B cell (primary cell): ENCODE results near the gene RPL22. TPM values are rescaled to one million over a fixed set of nuclear protein-coding genes. Genes with fewer than 3 reads are reported as not detected.
A peak's percentile ranks its signal among the peaks of the same experiment; 100 is the strongest.

Experiments
- ATAC-seq: fragments of 200-7000 bp; cut with Tn5 transposase; one replicate; pipeline ENCODE4 v1.10.0; 2021; ENCODE audit warnings: low read depth, mild to moderate bottlenecking, moderate number of reproducible peaks, moderate library complexity
- CTCF ChIA-PET: fragments of 350-600 bp; sonication (Branson Sonifier 250); formaldehyde crosslinking; loops from one replicate; lab custom pipeline; 2021; ENCODE audit warnings: antibody characterized with exemption, inconsistent platforms; lab: Charles Lee
- POLR2A ChIA-PET: fragments of 350-600 bp; sonication (Branson Sonifier 250); formaldehyde crosslinking; loops from one replicate; lab custom pipeline; 2021; ENCODE audit warnings: antibody characterized with exemption; lab: Charles Lee
- DNase-seq: peaks from one replicate; pipeline ENCODE4 v3.0.0; 2013
- H2AFZ ChIP-seq: 2 replicates; pipeline ENCODE4 v1.6.1; 2012; ENCODE audit warnings: mild to moderate bottlenecking, low read depth, low read length; ENCODE audit not compliant: insufficient read depth, poor library complexity, severe bottlenecking
- H3K27ac ChIP-seq, 2 donors: 1 replicate in 1 of 2; 2 replicates in 1 of 2; pipeline ENCODE4 v1.5.1; 2012 to 2013; ENCODE audit warnings: low read length in 2 of 2, mild to moderate bottlenecking in 2 of 2, moderate library complexity in 1 of 2
- H3K27me3 ChIP-seq, 4 experiments: fragments of 200-600 bp in 1 of 4; sonication (generic) in 1 of 4; replicated peaks in 1 of 4; 1 replicate in 2 of 4; 2 replicates in 2 of 4; pipeline versions ENCODE4 v1.6.1 to v1.7.0; 2013 to 2016; ENCODE audit warnings: low read length in 3 of 4, mild to moderate bottlenecking in 2 of 4, mixed read lengths in 1 of 4, moderate library complexity in 1 of 4; ENCODE audit not compliant: insufficient read depth in 4 of 4, control insufficient read depth in 3 of 4; ENCODE audit errors: control extremely low read depth in 1 of 4
- H3K36me3 ChIP-seq, 2 experiments: replicated peaks in 1 of 2; 1 replicate in 1 of 2; 2 replicates in 1 of 2; pipeline versions ENCODE4 v1.6.1 to v1.7.1; 2013; ENCODE audit warnings: low read length in 1 of 2; ENCODE audit not compliant: insufficient read depth in 2 of 2, control insufficient read depth in 1 of 2; ENCODE audit errors: control extremely low read depth in 1 of 2, extremely low read depth in 1 of 2
- H3K4me1 ChIP-seq, 2 donors: fragments of 200-600 bp in 1 of 2; sonication (generic) in 1 of 2; 1 replicate in 1 of 2; 2 replicates in 1 of 2; pipeline versions ENCODE4 v1.5.1 to v1.6.1; 2013 to 2017; ENCODE audit warnings: low read length in 2 of 2; ENCODE audit not compliant: control insufficient read depth in 2 of 2, insufficient read depth in 2 of 2
- H3K4me2 ChIP-seq: replicated peaks from 2 replicates; pipeline ENCODE3; 2012; ENCODE audit warnings: mild to moderate bottlenecking, low read depth, low read length; ENCODE audit not compliant: poor library complexity, severe bottlenecking
- H3K4me3 ChIP-seq, 5 experiments: fragments of 200-600 bp in 1 of 5; sonication (generic) in 1 of 5; 1 replicate in 3 of 5; 2 replicates in 2 of 5; pipeline versions ENCODE4 v1.5.1 to v1.7.0; 2011 to 2016; ENCODE audit warnings: low read length in 4 of 5, mild to moderate bottlenecking in 4 of 5, low read depth in 2 of 5, control low read depth in 1 of 5, moderate library complexity in 1 of 5; ENCODE audit not compliant: insufficient read depth in 1 of 5; ENCODE audit errors: control extremely low read depth in 1 of 5, extremely low read depth in 1 of 5
- H3K79me2 ChIP-seq: fragments of 200-600 bp; sonication (generic); one replicate; pipeline ENCODE4 v1.6.0; 2016; ENCODE audit warnings: low read length; ENCODE audit not compliant: control insufficient read depth, insufficient read depth
- H3K9ac ChIP-seq: fragments of 200-600 bp; sonication (generic); 2 replicates; pipeline ENCODE4 v1.6.1; 2017; ENCODE audit warnings: mild to moderate bottlenecking, low read length, moderate library complexity
- H3K9me3 ChIP-seq, 3 donors: one replicate each; pipeline versions ENCODE4 v1.6.1 to v1.7.1; 2013; ENCODE audit warnings: low read length in 2 of 3; ENCODE audit not compliant: control insufficient read depth in 2 of 3, insufficient read depth in 1 of 3; ENCODE audit errors: control extremely low read depth in 1 of 3
- H4K20me1 ChIP-seq: 2 replicates; pipeline ENCODE4 v1.6.0; 2012; ENCODE audit warnings: mild to moderate bottlenecking, low read length; ENCODE audit not compliant: insufficient read depth, control insufficient read depth, poor library complexity, severe bottlenecking
- H3K27ac Mint-ChIP-seq: one replicate; pipeline ENCODE4 v1.8.0; 2021; ENCODE audit warnings: mixed read lengths
- H3K27me3 Mint-ChIP-seq: one replicate; pipeline ENCODE4 v1.8.0; 2021; ENCODE audit warnings: mixed read lengths
- H3K4me1 Mint-ChIP-seq: one replicate; pipeline ENCODE4 v1.8.0; 2021; ENCODE audit warnings: mixed read lengths
- H3K4me3 Mint-ChIP-seq: one replicate; pipeline ENCODE4 v1.8.0; 2021; ENCODE audit warnings: mixed read lengths
- H3K9me3 Mint-ChIP-seq: one replicate; pipeline ENCODE4 v1.8.0; 2022; ENCODE audit warnings: mixed read lengths; ENCODE audit not compliant: insufficient read depth
- CTCF ChIP-seq: fragments of 200-600 bp; IDR thresholded peaks from one replicate; pipeline ENCODE4 v1.8.0; 2022; ENCODE audit warnings: antibody characterized with exemption, mild to moderate bottlenecking
- EZH2 ChIP-seq: IDR thresholded peaks from 2 replicates; pipeline ENCODE4 v1.6.1; 2012; ENCODE audit warnings: borderline replicate concordance, low read depth, mild to moderate bottlenecking, moderate library complexity, low read length; ENCODE audit not compliant: insufficient read depth, poor library complexity, severe bottlenecking
- WGBS: methylation state at CpG from one replicate; pipeline ENCODE4 v1.1.5; 2013; ENCODE audit warnings: missing lambda C conversion rate; ENCODE audit not compliant: insufficient coverage; 5-methylcytosine and 5-hydroxymethylcytosine counted together
- intact Hi-C: fragments of 100-400 bp; cut with micrococcal nuclease; formaldehyde crosslinking; loops from one replicate; pipeline ENCODE4 v1.10.0; 2022
- polyA plus RNA-seq: library from polyadenylated mRNA; depleted of rRNA; stranded (reverse); fragments of >200 nt; gene quantifications from 2 replicates; pipeline ENCODE4 v1.2.3, GENCODE V29; 2012
- total RNA-seq, 2 donors: library from RNA; stranded (reverse); fragments of 120-200 nt in 1 of 2; gene quantifications; 1 replicate in 1 of 2; 2 replicates in 1 of 2; pipeline versions ENCODE4 v1.2.3 to v1.2.4, GENCODE V29; 2013 to 2022

RPL22 gene
- total and polyA plus RNA-seq, 2 donors (not counting 1 experiment from before 2014, with no cell fraction given), result 70.9 to 471 TPM

GRCh38 chr1:6208723-6209660 is 9.6 kb upstream of the RPL22 start:
- H3K27me3 ChIP-seq, result peaks cover 0 to 58% (median 20%) of the 10 kb centered on the region in 4 experiments
- peak overlapping the region in 3 of 5 experiments; percentile 29 to 36 (median 36) for H3K4me3 ChIP-seq
- Mint-ChIP-seq H3K9me3 (no peaks in the 10 kb centered on the region), H3K27ac (no peak overlapping the region), H3K4me1 (peaks cover 33% of the 10 kb centered on the region), H3K27me3 (peaks cover 29% of the 10 kb centered on the region), H3K4me3 (peak overlapping the region; percentile 71)
- peaks cover 44 to 52% of the 10 kb centered on the region in 2 donors for H3K4me1 ChIP-seq
- no peak overlapping the region for H3K27ac ChIP-seq
- DNase-seq (peak; percentile 53), ATAC-seq (peak; percentile 49)
- intact Hi-C loops, result loop anchor here (1.0 kb wide), 1 partner anchor 10 kb away; the partner anchor contains the start of gene RPL22
- peaks cover 0 to 18% (median 0%) of the 10 kb centered on the region in 3 donors for H3K9me3 ChIP-seq
- peak overlapping the region; percentile 54 for H2AFZ ChIP-seq
- ChIA-PET CTCF (no interaction called here), POLR2A (interaction anchor here (0.5 kb wide), 1 partner anchor 27 kb away, joined by 3 read pairs; the partner anchor contains the start of gene ICMT)
- no peaks in the 10 kb centered on the region for H3K79me2 ChIP-seq
- H3K4me2 ChIP-seq, result peak overlapping the region; percentile 74
- H3K36me3 ChIP-seq, result no peaks in the 10 kb centered on the region
- WGBS, result 3% methylated on average over 99 of the region's 99 CpGs
- no peak for TF ChIP-seq EZH2
- peak; percentile 34 for TF ChIP-seq CTCF
- H3K9ac ChIP-seq, result peak overlapping the region; percentile 39
- no peaks in the 10 kb centered on the region for H4K20me1 ChIP-seq

GRCh38 chr1:6207921-6208320 is 8.5 kb upstream of the RPL22 start:
- Histone ChIP-seq H3K27me3 (peaks cover 0 to 58% (median 20%) of the 10 kb centered on the region in 4 experiments), H3K9ac (no peak overlapping the region), H3K36me3 (no peaks in the 10 kb centered on the region), H3K9me3 (peaks cover 0 to 18% (median 0%) of the 10 kb centered on the region in 3 donors), H3K4me2 (no peak overlapping the region), H3K4me1 (peaks cover 44 to 50% of the 10 kb centered on the region in 2 donors), H2AFZ (no peak overlapping the region), H3K4me3 (no peak overlapping the region), H3K27ac (no peak overlapping the region), H3K79me2 (no peaks in the 10 kb centered on the region), H4K20me1 (no peaks in the 10 kb centered on the region)
- TF ChIP-seq CTCF, result no peak
- no peak for TF ChIP-seq EZH2
- Mint-ChIP-seq H3K4me1 (peaks cover 30% of the 10 kb centered on the region), H3K27me3 (peaks cover 26% of the 10 kb centered on the region), H3K27ac (no peak overlapping the region), H3K4me3 (peak overlapping the region; percentile 71), H3K9me3 (no peaks in the 10 kb centered on the region)
- DNase-seq (no peak), ATAC-seq (no peak)
- 88% methylated on average over 7 of the region's 10 CpGs for WGBS
- ChIA-PET CTCF (no interaction called here), POLR2A (no interaction called here)
- intact Hi-C loops, result loop anchor here (1.0 kb wide), 1 partner anchor 9 kb away; the partner anchor contains the start of gene RPL22
